Mesendoderm (in vitro differentiated cells): Measurements from ENCODE around the gene SNTG2.

Experiments
- DNase-seq: peaks from one replicate; pipeline ENCODE4 v3.0.0; 2013
- H2AK5ac ChIP-seq: 2 replicates; pipeline ENCODE4 v1.6.1; 2013; ENCODE audit warnings: low read length, inconsistent platforms
- H2BK120ac ChIP-seq: 2 replicates; pipeline ENCODE4 v1.6.1; 2013; ENCODE audit warnings: low read depth, mild to moderate bottlenecking, low read length, moderate library complexity, mixed read lengths
- H2BK15ac ChIP-seq: replicated peaks from 2 replicates; pipeline ENCODE4 v1.6.1; 2013; ENCODE audit warnings: low read depth, mild to moderate bottlenecking, moderate library complexity
- H2BK5ac ChIP-seq: 2 replicates; pipeline ENCODE4 v1.6.1; 2013; ENCODE audit warnings: low read length, inconsistent platforms
- H3K18ac ChIP-seq: 2 replicates; pipeline ENCODE4 v1.6.1; 2013; ENCODE audit warnings: mild to moderate bottlenecking, low read length, mixed read lengths
- H3K23ac ChIP-seq: one replicate; pipeline ENCODE4 v1.6.1; 2013; ENCODE audit warnings: low read length
- H3K27ac ChIP-seq: 2 replicates; pipeline ENCODE4 v1.5.1; 2013; ENCODE audit warnings: low read depth, mild to moderate bottlenecking, inconsistent platforms, low read length, moderate library complexity
- H3K27me3 ChIP-seq: 2 replicates; pipeline ENCODE4 v1.6.1; 2013; ENCODE audit warnings: low read length, control low read depth, mild to moderate bottlenecking, inconsistent platforms; ENCODE audit not compliant: insufficient read depth, poor library complexity
- H3K36me3 ChIP-seq: 2 replicates; pipeline ENCODE4 v1.6.1; 2013; ENCODE audit warnings: low read length, inconsistent platforms; ENCODE audit not compliant: control insufficient read depth, insufficient read depth
- H3K4ac ChIP-seq: one replicate; pipeline ENCODE4 v1.6.1; 2013; ENCODE audit warnings: low read depth, mild to moderate bottlenecking, low read length, moderate library complexity
- H3K4me1 ChIP-seq: 2 replicates; pipeline ENCODE4 v1.6.1; 2013; ENCODE audit warnings: low read depth, low read length, inconsistent platforms; ENCODE audit not compliant: control insufficient read depth
- H3K4me2 ChIP-seq: 2 replicates; pipeline ENCODE4 v1.6.1; 2013; ENCODE audit warnings: low read length
- H3K4me3 ChIP-seq: 2 replicates; pipeline ENCODE4 v1.5.1; 2013; ENCODE audit warnings: mild to moderate bottlenecking, low read length
- H3K56ac ChIP-seq: one replicate; pipeline ENCODE4 v1.6.1; 2013; ENCODE audit warnings: low read length
- H3K79me1 ChIP-seq: 2 replicates; pipeline ENCODE4 v1.6.1; 2013; ENCODE audit warnings: low read length, inconsistent platforms
- H3K79me2 ChIP-seq: 2 replicates; pipeline ENCODE4 v1.6.1; 2013; ENCODE audit warnings: mild to moderate bottlenecking, low read length; ENCODE audit not compliant: control insufficient read depth, insufficient read depth
- H3K9ac ChIP-seq: 2 replicates; pipeline ENCODE4 v1.6.1; 2013; ENCODE audit warnings: low read length, inconsistent platforms
- H4K5ac ChIP-seq: one replicate; pipeline ENCODE4 v1.6.1; 2013; ENCODE audit warnings: low read length
- H4K8ac ChIP-seq: one replicate; pipeline ENCODE4 v1.6.1; 2013; ENCODE audit warnings: low read depth, mild to moderate bottlenecking, control low read depth, low read length, moderate library complexity
- WGBS: extraction: QIAGEN DNeasy Blood & Tissue Kit; methylation state at CpG from one replicate; pipeline ENCODE4 v1.1.7; 2013; ENCODE audit warnings: low lambda C conversion rate, missing lambda C conversion rate; ENCODE audit not compliant: insufficient coverage; ENCODE audit errors: extremely low coverage; 5-methylcytosine and 5-hydroxymethylcytosine counted together

The SNTG2 gene

GRCh38 chr2:1268034-1268433 is 317.4 kb downstream of the SNTG2 start:
- H3K27me3 ChIP-seq = no peaks in the 10 kb centered on the region
- WGBS = no CpG with 5 or more reads among the region's 7 CpGs
- H2BK15ac ChIP-seq = no peak overlapping the region
- H3K4me1 ChIP-seq = no peaks in the 10 kb centered on the region
- no peak overlapping the region for H2AK5ac ChIP-seq
- H2BK5ac ChIP-seq = no peak overlapping the region
- no peaks in the 10 kb centered on the region for H3K79me2 ChIP-seq
- H3K36me3 ChIP-seq = no peaks in the 10 kb centered on the region
- no peak overlapping the region for H4K5ac ChIP-seq
- H2BK120ac ChIP-seq = no peak overlapping the region
- H3K27ac ChIP-seq = no peak overlapping the region
- H3K9ac ChIP-seq = no peak overlapping the region
- H3K4me3 ChIP-seq = no peak overlapping the region
- no peak overlapping the region for H4K8ac ChIP-seq
- no peak overlapping the region for H3K56ac ChIP-seq
- H3K79me1 ChIP-seq = no peaks in the 10 kb centered on the region
- H3K4me2 ChIP-seq = no peak overlapping the region
- no peak overlapping the region for H3K23ac ChIP-seq
- no peak overlapping the region for H3K18ac ChIP-seq
- no peak for DNase-seq
- no peak overlapping the region for H3K4ac ChIP-seq

- H3K4me1 ChIP-seq = no peaks in the 10 kb centered on the region
- no peak overlapping the region for H2AK5ac ChIP-seq
- H3K4ac ChIP-seq = no peak overlapping the region
- H3K4me2 ChIP-seq = no peak overlapping the region
- H2BK120ac ChIP-seq = no peak overlapping the region
- H3K79me1 ChIP-seq = no peaks in the 10 kb centered on the region
- H3K79me2 ChIP-seq = no peaks in the 10 kb centered on the region
- no peak overlapping the region for H3K4me3 ChIP-seq
- no peak overlapping the region for H2BK15ac ChIP-seq
- no peak overlapping the region for H4K5ac ChIP-seq
- H3K27me3 ChIP-seq = no peaks in the 10 kb centered on the region
- WGBS = no CpG with 5 or more reads among the region's 8 CpGs
- no peak overlapping the region for H3K27ac ChIP-seq
- no peak overlapping the region for H4K8ac ChIP-seq
- no peak overlapping the region for H3K23ac ChIP-seq
- H3K36me3 ChIP-seq = no peaks in the 10 kb centered on the region
- no peak overlapping the region for H3K9ac ChIP-seq
- H3K56ac ChIP-seq = no peak overlapping the region
- no peak overlapping the region for H3K18ac ChIP-seq
- DNase-seq = no peak
- H2BK5ac ChIP-seq = no peak overlapping the region
These were observed 319.2 kb downstream of the SNTG2 start for GRCh38 chr2:1269812-1270211.

- H3K56ac ChIP-seq = no peak overlapping the region
- no peak overlapping the region for H3K9ac ChIP-seq
- H3K27ac ChIP-seq = no peak overlapping the region
- H3K79me2 ChIP-seq = no peaks in the 10 kb centered on the region
- no peak overlapping the region for H4K5ac ChIP-seq
- H3K4me1 ChIP-seq = no peaks in the 10 kb centered on the region
- no peak overlapping the region for H2AK5ac ChIP-seq
- H3K4me3 ChIP-seq = no peak overlapping the region
- H3K23ac ChIP-seq = no peak overlapping the region
- WGBS = no CpG with 5 or more reads among the region's 18 CpGs
- H3K27me3 ChIP-seq = no peaks in the 10 kb centered on the region
- H3K4ac ChIP-seq = no peak overlapping the region
- no peaks in the 10 kb centered on the region for H3K36me3 ChIP-seq
- no peak overlapping the region for H2BK120ac ChIP-seq
- no peak for DNase-seq
- no peaks in the 10 kb centered on the region for H3K79me1 ChIP-seq
- no peak overlapping the region for H4K8ac ChIP-seq
- no peak overlapping the region for H3K4me2 ChIP-seq
- no peak overlapping the region for H2BK5ac ChIP-seq
- H2BK15ac ChIP-seq = no peak overlapping the region
- no peak overlapping the region for H3K18ac ChIP-seq
These were observed 322.2 kb downstream of the SNTG2 start for GRCh38 chr2:1272835-1273234.

- no CpG with 5 or more reads among the region's 6 CpGs for WGBS
These were observed 327.0 kb downstream of the SNTG2 start for GRCh38 chr2:1277634-1278033.

GRCh38 chr2:1278125-1278524 is 327.5 kb downstream of the SNTG2 start:
- no peak overlapping the region for H4K8ac ChIP-seq
- H3K18ac ChIP-seq = no peak overlapping the region
- H3K23ac ChIP-seq = no peak overlapping the region
- H3K4me1 ChIP-seq = no peaks in the 10 kb centered on the region
- no peak overlapping the region for H2BK120ac ChIP-seq
- no peaks in the 10 kb centered on the region for H3K79me1 ChIP-seq
- no peak overlapping the region for H3K4me2 ChIP-seq
- H3K56ac ChIP-seq = no peak overlapping the region
- no peak overlapping the region for H2BK15ac ChIP-seq
- no peak overlapping the region for H2AK5ac ChIP-seq
- no peak overlapping the region for H3K9ac ChIP-seq
- no peak overlapping the region for H3K27ac ChIP-seq
- no peak overlapping the region for H2BK5ac ChIP-seq
- no CpG with 5 or more reads among the region's 4 CpGs for WGBS
- H3K36me3 ChIP-seq = no peaks in the 10 kb centered on the region
- H3K4ac ChIP-seq = no peak overlapping the region
- no peak overlapping the region for H3K4me3 ChIP-seq
- no peak for DNase-seq
- no peaks in the 10 kb centered on the region for H3K27me3 ChIP-seq
- no peak overlapping the region for H4K5ac ChIP-seq
- no peaks in the 10 kb centered on the region for H3K79me2 ChIP-seq

More at GRCh38 chr2:1277634-1278033, 327.0 kb downstream of the SNTG2 start:
- Histone ChIP-seq H3K79me2 (no peaks in the 10 kb centered on the region), H3K79me1 (no peaks in the 10 kb centered on the region), H2AK5ac (no peak overlapping the region), H3K36me3 (no peaks in the 10 kb centered on the region), H2BK5ac (no peak overlapping the region), H4K5ac (no peak overlapping the region), H3K23ac (no peak overlapping the region), H3K4me2 (no peak overlapping the region), H3K27ac (no peak overlapping the region), H3K4ac (no peak overlapping the region), H3K56ac (no peak overlapping the region), H4K8ac (no peak overlapping the region), H2BK15ac (no peak overlapping the region), H3K18ac (no peak overlapping the region), H2BK120ac (no peak overlapping the region), H3K4me3 (no peak overlapping the region), H3K4me1 (no peaks in the 10 kb centered on the region), H3K27me3 (no peaks in the 10 kb centered on the region), H3K9ac (no peak overlapping the region)
- no peak for DNase-seq

GRCh38 chr2:1278861-1279260 is 328.2 kb downstream of the SNTG2 start:
- H3K36me3 ChIP-seq = no peaks in the 10 kb centered on the region
- no peak overlapping the region for H3K23ac ChIP-seq
- H3K79me1 ChIP-seq = no peaks in the 10 kb centered on the region
- no peak overlapping the region for H4K8ac ChIP-seq
- no peak overlapping the region for H3K9ac ChIP-seq
- H3K4me1 ChIP-seq = no peaks in the 10 kb centered on the region
- no peak overlapping the region for H2AK5ac ChIP-seq
- no peak overlapping the region for H2BK120ac ChIP-seq
- H3K4ac ChIP-seq = no peak overlapping the region
- DNase-seq = no peak
- H3K27ac ChIP-seq = no peak overlapping the region
- H3K79me2 ChIP-seq = no peaks in the 10 kb centered on the region
- no peak overlapping the region for H3K56ac ChIP-seq
- no peak overlapping the region for H2BK5ac ChIP-seq
- H3K18ac ChIP-seq = no peak overlapping the region
- no peaks in the 10 kb centered on the region for H3K27me3 ChIP-seq
- H2BK15ac ChIP-seq = no peak overlapping the region
- no peak overlapping the region for H4K5ac ChIP-seq
- no CpG with 5 or more reads among the region's 27 CpGs for whole genome bisulfite sequencing
- no peak overlapping the region for H3K4me3 ChIP-seq
- H3K4me2 ChIP-seq = no peak overlapping the region
